DMS114 treated with DMSO at 0.1 percent for 48 hours (cell line): ENCODE data around the gene USH2A.
"Not testable (repeated sequence)": the region's sequence is repeated elsewhere in the genome, so short reads cannot be mapped to it uniquely, and the experiment has no call there.

Experiments
- DNase-seq: peaks from one replicate; lab custom pipeline; 2025; ENCODE audit not compliant: unreplicated experiment; lab: John Stamatoyannopoulos, UW

The USH2A gene

GRCh38 chr1:216389774-216390173, 33.5 kb downstream of the USH2A start:
- no peak for DNase-seq

- no peak for DNase-seq
Measured at GRCh38 chr1:216388558-216388957, 34.7 kb downstream of the USH2A start.

GRCh38 chr1:216387782-216388181, 35.5 kb downstream of the USH2A start:
- no peak for DNase-seq

- no peak for DNase-seq
Measured at GRCh38 chr1:216379441-216379840, 43.8 kb downstream of the USH2A start.

- no peak for DNase-seq
Measured at GRCh38 chr1:216368249-216368648, 55.0 kb downstream of the USH2A start.

GRCh38 chr1:216366979-216367378, 56.3 kb downstream of the USH2A start:
- no peak for DNase-seq

GRCh38 chr1:216356945-216357344, 66.3 kb downstream of the USH2A start:
- no peak for DNase-seq

GRCh38 chr1:216350186-216350585, 73.1 kb downstream of the USH2A start:
- no peak for DNase-seq

- DNase-seq: no peak
Measured at GRCh38 chr1:216346526-216346925, 76.7 kb downstream of the USH2A start.

- not testable (repeated sequence) for DNase-seq
Measured at GRCh38 chr1:216340542-216340941, 82.7 kb downstream of the USH2A start.

- DNase-seq: no peak
Measured at GRCh38 chr1:216332462-216332861, 90.8 kb downstream of the USH2A start.

GRCh38 chr1:216332003-216332402, 91.2 kb downstream of the USH2A start:
- no peak for DNase-seq

GRCh38 chr1:216331211-216331610, 92.0 kb downstream of the USH2A start:
- no peak for DNase-seq

- DNase-seq: no peak
Measured at GRCh38 chr1:216330262-216330661, 93.0 kb downstream of the USH2A start.

- DNase-seq: no peak
Measured at GRCh38 chr1:216325946-216326345, 97.3 kb downstream of the USH2A start.

- DNase-seq: no peak
Measured at GRCh38 chr1:216325336-216325735, 97.9 kb downstream of the USH2A start.

- no peak for DNase-seq
Measured at GRCh38 chr1:216323344-216323743, 99.9 kb downstream of the USH2A start.

GRCh38 chr1:216314379-216315095, 108.7 kb downstream of the USH2A start:
- no peak for DNase-seq

- DNase-seq: no peak
Measured at GRCh38 chr1:216310776-216311175, 112.5 kb downstream of the USH2A start.

- no peak for DNase-seq
Measured at GRCh38 chr1:216306830-216307229, 116.4 kb downstream of the USH2A start.

- no peak for DNase-seq
Measured at GRCh38 chr1:216303690-216304089, 119.6 kb downstream of the USH2A start.

- DNase-seq: no peak
Measured at GRCh38 chr1:216293683-216294082, 129.6 kb downstream of the USH2A start.

- DNase-seq: no peak
Measured at GRCh38 chr1:216290074-216290473, 133.2 kb downstream of the USH2A start.
